ENCODE results near the gene TFPI. TPM values are rescaled to one million over a fixed set of nuclear protein-coding genes. Genes with fewer than 3 reads are reported as not detected.

The TFPI gene
- polyA plus RNA-seq: 65.3 TPM
- long read RNA-seq, donor 1, transcript TFPI-201 (8 exons, 3,885 nt): major isoform, 6 of 9 reads
- long read RNA-seq, donor 1, partial matches to known transcripts: 0 of 9 reads
- long read RNA-seq, donor 1, other reads (novel, unspliced or antisense): 0 of 9 reads
- long read RNA-seq, donor 2, transcript TFPI-201 (8 exons, 3,885 nt): major isoform, 26 of 33 reads
- long read RNA-seq, donor 2, partial matches to known transcripts: 5 of 33 reads
- long read RNA-seq, donor 2, other reads (novel, unspliced or antisense): 0 of 33 reads
- long read RNA-seq, donor 3: 0 reads
- long read RNA-seq, donor 4, partial matches to known transcripts: 0 of 4 reads
- long read RNA-seq, donor 4, other reads (novel, unspliced or antisense): 0 of 4 reads
- long read RNA-seq, donor 5, partial matches to known transcripts: 0 of 3 reads
- long read RNA-seq, donor 5, other reads (novel, unspliced or antisense): 0 of 3 reads
- long read RNA-seq, donor 6, transcript TFPI-201 (8 exons, 3,885 nt): major isoform, 19 of 26 reads
- long read RNA-seq, donor 6, partial matches to known transcripts: 5 of 26 reads
- long read RNA-seq, donor 6, other reads (novel, unspliced or antisense): 0 of 26 reads
- long read RNA-seq, donor 7, transcript TFPI-201 (8 exons, 3,885 nt): major isoform, 7 of 8 reads
- long read RNA-seq, donor 7, partial matches to known transcripts: 0 of 8 reads
- long read RNA-seq, donor 7, other reads (novel, unspliced or antisense): 0 of 8 reads
- long read RNA-seq, donor 8, transcript TFPI-201 (8 exons, 3,885 nt): major isoform, 25 of 40 reads
- long read RNA-seq, donor 8, partial matches to known transcripts: 6 of 40 reads
- long read RNA-seq, donor 8, other reads (novel, unspliced or antisense): 5 of 40 reads
- long read RNA-seq, donor 9, transcript TFPI-201 (8 exons, 3,885 nt): major isoform, 21 of 30 reads
- long read RNA-seq, donor 9, partial matches to known transcripts: 5 of 30 reads
- long read RNA-seq, donor 9, other reads (novel, unspliced or antisense): 0 of 30 reads
- long read RNA-seq, donor 10, transcript TFPI-201 (8 exons, 3,885 nt): major isoform, 14 of 15 reads
- long read RNA-seq, donor 10, partial matches to known transcripts: 0 of 15 reads
- long read RNA-seq, donor 10, other reads (novel, unspliced or antisense): 0 of 15 reads
- long read RNA-seq, donor 11, transcript TFPI-201 (8 exons, 3,885 nt): major isoform, 13 of 16 reads
- long read RNA-seq, donor 11, partial matches to known transcripts: 0 of 16 reads
- long read RNA-seq, donor 11, other reads (novel, unspliced or antisense): 0 of 16 reads

- Histone ChIP-seq H3K27me3 (ENCODE audit: control insufficient read depth, insufficient read depth, low read length) (no peaks in the 10 kb centered on the region), H3K27ac (ENCODE audit: low read length) (peak within 1 kb of the TSS; percentile 65), H3K36me3 (ENCODE audit: control insufficient read depth, insufficient read depth, low read length) (no peaks in the 10 kb centered on the region), H3K4me1 (ENCODE audit: control insufficient read depth, insufficient read depth, low read length) (peaks cover 17% of the 10 kb centered on the region), H3K4me3 (ENCODE audit: low read length) (peak within 1 kb of the TSS; percentile 48), H3K9me3 (ENCODE audit: control insufficient read depth, low read depth, low read length) (peaks cover 11% of the 10 kb centered on the region)
- peak in 1 of 2 donors; percentile 52 for DNase-seq
- WGBS (ENCODE audit: insufficient coverage, low lambda C conversion rate): 4% methylated on average over 4 of the region's 9 CpGs
Measured at GRCh38 chr2:187554011-187554703, at the start of gene TFPI. Gene TFPI, minus strand, starts transcription at chr2:187554435. Its CDS starts 50,667 bp downstream, at chr2:187503768.

GRCh38 chr2:187594801-187595200, 40.6 kb upstream of the TFPI start:
- no peaks in the 10 kb centered on the region for H3K36me3 ChIP-seq (ENCODE audit: control insufficient read depth, insufficient read depth, low read length)
- H3K27me3 ChIP-seq (ENCODE audit: control insufficient read depth, insufficient read depth, low read length): no peaks in the 10 kb centered on the region
- no peak for DNase-seq
- H3K4me3 ChIP-seq (ENCODE audit: low read length): no peak overlapping the region
- WGBS (ENCODE audit: insufficient coverage, low lambda C conversion rate): 83% methylated on average over 1 of the region's 1 CpG
- H3K27ac ChIP-seq (ENCODE audit: low read length): no peak overlapping the region
- no peaks in the 10 kb centered on the region for H3K9me3 ChIP-seq (ENCODE audit: control insufficient read depth, low read depth, low read length)
- H3K4me1 ChIP-seq (ENCODE audit: control insufficient read depth, insufficient read depth, low read length): no peaks in the 10 kb centered on the region

- H3K36me3 ChIP-seq (ENCODE audit: control insufficient read depth, insufficient read depth, low read length): no peaks in the 10 kb centered on the region
- H3K9me3 ChIP-seq (ENCODE audit: control insufficient read depth, low read depth, low read length): no peaks in the 10 kb centered on the region
- no peak for DNase-seq
- no peak overlapping the region for H3K4me3 ChIP-seq (ENCODE audit: low read length)
- no CpG with 5 or more reads among the region's 1 CpG for WGBS (ENCODE audit: insufficient coverage, low lambda C conversion rate)
- no peaks in the 10 kb centered on the region for H3K4me1 ChIP-seq (ENCODE audit: control insufficient read depth, insufficient read depth, low read length)
- no peak overlapping the region for H3K27ac ChIP-seq (ENCODE audit: low read length)
- no peaks in the 10 kb centered on the region for H3K27me3 ChIP-seq (ENCODE audit: control insufficient read depth, insufficient read depth, low read length)
Measured at GRCh38 chr2:187593697-187594096, 39.5 kb upstream of the TFPI start.

- H3K4me3 ChIP-seq (ENCODE audit: low read length): no peak overlapping the region
- no peaks in the 10 kb centered on the region for H3K4me1 ChIP-seq (ENCODE audit: control insufficient read depth, insufficient read depth, low read length)
- H3K27ac ChIP-seq (ENCODE audit: low read length): no peak overlapping the region
- H3K36me3 ChIP-seq (ENCODE audit: control insufficient read depth, insufficient read depth, low read length): no peaks in the 10 kb centered on the region
- no peaks in the 10 kb centered on the region for H3K9me3 ChIP-seq (ENCODE audit: control insufficient read depth, low read depth, low read length)
- no peak for DNase-seq
- H3K27me3 ChIP-seq (ENCODE audit: control insufficient read depth, insufficient read depth, low read length): no peaks in the 10 kb centered on the region
Measured at GRCh38 chr2:187593098-187593497, 38.9 kb upstream of the TFPI start.

- WGBS (ENCODE audit: insufficient coverage, low lambda C conversion rate): no CpG with 5 or more reads among the region's 1 CpG
- H3K4me1 ChIP-seq (ENCODE audit: control insufficient read depth, insufficient read depth, low read length): no peaks in the 10 kb centered on the region
- no peaks in the 10 kb centered on the region for H3K27me3 ChIP-seq (ENCODE audit: control insufficient read depth, insufficient read depth, low read length)
- no peaks in the 10 kb centered on the region for H3K36me3 ChIP-seq (ENCODE audit: control insufficient read depth, insufficient read depth, low read length)
- no peak for DNase-seq
- H3K27ac ChIP-seq (ENCODE audit: low read length): no peak overlapping the region
- no peak overlapping the region for H3K4me3 ChIP-seq (ENCODE audit: low read length)
- no peaks in the 10 kb centered on the region for H3K9me3 ChIP-seq (ENCODE audit: control insufficient read depth, low read depth, low read length)
Measured at GRCh38 chr2:187590175-187590574, 35.9 kb upstream of the TFPI start.

GRCh38 chr2:187586011-187586641, 31.9 kb upstream of the TFPI start:
- Histone ChIP-seq H3K36me3 (ENCODE audit: control insufficient read depth, insufficient read depth, low read length) (no peaks in the 10 kb centered on the region), H3K4me3 (ENCODE audit: low read length) (no peak overlapping the region), H3K4me1 (ENCODE audit: control insufficient read depth, insufficient read depth, low read length) (no peaks in the 10 kb centered on the region), H3K9me3 (ENCODE audit: control insufficient read depth, low read depth, low read length) (no peaks in the 10 kb centered on the region), H3K27ac (ENCODE audit: low read length) (no peak overlapping the region), H3K27me3 (ENCODE audit: control insufficient read depth, insufficient read depth, low read length) (no peaks in the 10 kb centered on the region)
- WGBS (ENCODE audit: insufficient coverage, low lambda C conversion rate): 83% methylated on average over 1 of the region's 4 CpGs
- no peak for DNase-seq

- no peaks in the 10 kb centered on the region for H3K9me3 ChIP-seq (ENCODE audit: control insufficient read depth, low read depth, low read length)
- no peaks in the 10 kb centered on the region for H3K27me3 ChIP-seq (ENCODE audit: control insufficient read depth, insufficient read depth, low read length)
- peak overlapping the region; percentile 19 for H3K4me3 ChIP-seq (ENCODE audit: low read length)
- H3K36me3 ChIP-seq (ENCODE audit: control insufficient read depth, insufficient read depth, low read length): no peaks in the 10 kb centered on the region
- 0% methylated on average over 2 of the region's 4 CpGs for WGBS (ENCODE audit: insufficient coverage, low lambda C conversion rate)
- no peak overlapping the region for H3K27ac ChIP-seq (ENCODE audit: low read length)
- H3K4me1 ChIP-seq (ENCODE audit: control insufficient read depth, insufficient read depth, low read length): peaks cover 8% of the 10 kb centered on the region
- peak in 1 of 2 donors; percentile 31 for DNase-seq
Measured at GRCh38 chr2:187581125-187581896, 27.1 kb upstream of the TFPI start.

- Histone ChIP-seq H3K27ac (ENCODE audit: low read length) (no peak overlapping the region), H3K4me1 (ENCODE audit: control insufficient read depth, insufficient read depth, low read length) (peaks cover 8% of the 10 kb centered on the region), H3K27me3 (ENCODE audit: control insufficient read depth, insufficient read depth, low read length) (no peaks in the 10 kb centered on the region), H3K9me3 (ENCODE audit: control insufficient read depth, low read depth, low read length) (no peaks in the 10 kb centered on the region), H3K4me3 (ENCODE audit: low read length) (peak overlapping the region; percentile 19), H3K36me3 (ENCODE audit: control insufficient read depth, insufficient read depth, low read length) (no peaks in the 10 kb centered on the region)
- WGBS (ENCODE audit: insufficient coverage, low lambda C conversion rate): 0% methylated on average over 1 of the region's 7 CpGs
- peak in 1 of 2 donors; percentile 48 for DNase-seq
Measured at GRCh38 chr2:187580462-187581124, 26.4 kb upstream of the TFPI start.
